NCI-H748 (cell line): Measurements from ENCODE around the gene TMC4.
"Not testable (repeated sequence)": the region's sequence is repeated elsewhere in the genome, so short reads cannot be mapped to it uniquely, and the experiment has no call there.

ENCODE experiments used
- DNase-seq: peaks from one replicate; lab custom pipeline; 2025; ENCODE audit not compliant: unreplicated experiment; lab: John Stamatoyannopoulos, UW

The TMC4 gene

GRCh38 chr19:54179921-54180461 is 7.0 kb upstream of the TMC4 start:
- peak; percentile 100 for DNase-seq

- DNase-seq, result peak; percentile 79
Observed at GRCh38 chr19:54179262-54179852, 6.4 kb upstream of the TMC4 start.

DNA sequence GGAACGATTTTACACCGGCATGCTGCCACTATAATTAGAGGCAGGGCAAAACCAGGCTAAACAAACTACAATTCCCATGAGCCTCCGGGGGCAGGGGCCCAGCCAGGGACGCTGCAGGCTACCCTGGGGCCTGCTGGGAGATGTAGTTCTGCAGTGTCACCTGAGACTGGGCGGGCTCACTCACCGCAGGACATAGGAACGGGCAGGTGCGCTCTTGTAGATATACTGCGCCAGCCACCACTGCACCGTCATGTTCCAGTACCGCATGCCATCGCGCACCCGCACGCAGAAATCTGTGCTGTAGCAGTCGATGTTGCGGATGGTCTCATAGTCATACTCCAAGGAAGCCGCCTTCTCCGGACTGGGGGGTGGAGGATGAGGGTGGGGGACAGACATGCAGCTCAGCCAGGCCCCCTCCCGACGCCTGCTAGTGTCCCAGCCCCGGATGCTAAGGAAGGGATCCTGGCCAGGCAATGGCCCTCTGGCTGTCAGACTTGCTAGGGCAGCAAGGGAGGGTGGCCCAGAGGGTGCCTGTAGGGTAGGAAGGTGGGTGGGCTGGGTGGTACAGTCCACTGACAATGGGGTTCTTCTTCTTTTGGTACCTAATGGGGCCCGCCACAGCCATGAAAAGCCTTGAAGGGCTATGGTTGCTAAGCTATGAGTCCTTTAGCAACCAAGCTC is 5.8 kb upstream of the TMC4 start:
- DNase-seq, result peak; percentile 65

- DNase-seq, result no peak
Observed at GRCh38 chr19:54173951-54174834, 1.2 kb upstream of the TMC4 start.

- DNase-seq, result no peak
Observed at GRCh38 chr19:54173359-54173699, 369 bp upstream of the TMC4 start.

- DNase-seq, result not testable (repeated sequence)
Observed at GRCh38 chr19:54171736-54172431, 1.1 kb downstream of the TMC4 start.

DNA sequence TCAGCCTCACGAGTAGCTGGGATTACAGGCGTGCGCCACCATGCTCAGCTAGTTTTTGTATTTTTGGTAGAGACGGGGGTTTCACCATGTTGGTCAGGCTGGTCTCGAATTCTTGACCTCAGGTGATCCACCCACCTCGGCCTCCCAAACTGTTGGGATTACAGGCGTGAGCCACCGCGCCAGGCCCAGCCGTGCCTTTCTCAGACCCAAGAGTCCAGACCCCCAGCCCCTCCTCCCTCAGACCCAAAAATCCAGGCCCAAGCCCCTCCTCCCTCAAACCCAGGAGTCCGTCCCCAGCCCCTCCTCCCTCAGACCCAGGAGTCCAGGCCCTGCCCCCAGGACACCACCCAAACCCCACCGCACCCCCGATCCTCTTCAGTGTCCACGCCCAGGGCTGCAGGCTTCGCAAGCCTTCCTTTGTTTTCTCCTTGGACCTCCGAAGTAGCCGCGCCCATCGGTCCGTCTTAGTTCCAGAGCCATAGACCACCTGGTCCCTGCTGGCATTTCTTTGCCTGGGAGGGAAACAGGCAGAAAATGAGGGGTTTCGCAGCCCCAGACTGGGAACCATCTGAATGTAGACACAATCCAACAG is 3.7 kb downstream of the TMC4 start:
- no peak for DNase-seq

- DNase-seq, result peak; percentile 86
Observed at GRCh38 chr19:54168174-54168917, 4.6 kb downstream of the TMC4 start.

DNA sequence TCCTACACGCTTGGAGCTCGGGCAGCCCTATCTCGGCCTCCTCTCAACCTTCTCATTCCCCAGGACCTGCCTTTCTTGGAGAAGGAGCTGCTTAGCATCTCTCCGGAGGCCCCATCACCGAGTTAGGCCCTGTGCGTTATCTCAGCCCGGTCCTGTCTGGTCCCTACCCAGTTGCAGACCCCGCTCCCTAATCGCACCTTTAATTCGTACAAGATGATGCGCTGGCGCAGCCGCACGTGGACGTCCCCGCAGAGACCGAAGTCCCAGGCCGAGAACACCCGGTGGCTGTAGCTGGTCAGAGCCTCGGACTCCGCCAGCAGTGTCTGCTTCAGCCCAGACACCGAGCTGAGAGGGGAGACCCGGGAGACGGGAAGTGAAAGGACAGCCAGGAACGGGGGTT is 7.7 kb downstream of the TMC4 start:
- no peak for DNase-seq

DNA sequence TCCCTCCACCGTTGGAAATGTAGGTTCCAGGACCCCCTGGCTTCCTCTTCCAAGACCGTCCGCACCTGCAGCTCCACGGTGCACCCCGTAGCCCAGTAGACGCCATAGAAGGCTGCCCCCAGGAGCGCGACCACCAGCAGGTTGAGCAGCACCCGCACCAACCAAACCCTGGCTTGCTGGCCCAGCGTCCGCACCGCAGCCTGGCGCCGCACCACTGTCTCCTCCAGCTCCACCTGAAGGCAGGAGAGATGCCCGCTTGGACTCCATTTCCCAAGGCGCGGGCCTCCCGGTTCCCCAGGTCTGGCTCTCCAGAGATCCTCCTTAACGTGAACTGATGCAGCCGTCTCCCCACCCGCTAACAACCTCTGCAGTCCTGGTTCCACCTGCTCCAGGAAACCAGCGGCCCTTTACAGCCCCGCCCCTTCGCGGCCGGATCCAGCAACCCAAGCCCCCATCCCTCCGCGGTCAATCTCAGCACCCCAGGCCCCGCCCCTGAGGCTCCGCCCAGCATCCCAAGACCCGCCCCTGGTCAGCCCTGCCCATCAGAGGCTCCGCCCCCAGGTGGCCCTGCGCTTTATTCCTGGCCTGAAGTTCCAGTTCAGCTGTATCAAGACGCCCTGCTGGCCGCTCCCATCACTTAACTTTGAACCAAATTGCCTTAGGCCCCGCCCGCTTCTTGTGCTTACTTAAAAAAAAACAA is 8.4 kb downstream of the TMC4 start:
- DNase-seq, result peak; percentile 86

- DNase-seq, result no peak
Observed at GRCh38 chr19:54162884-54163283, 10.1 kb downstream of the TMC4 start.

DNA sequence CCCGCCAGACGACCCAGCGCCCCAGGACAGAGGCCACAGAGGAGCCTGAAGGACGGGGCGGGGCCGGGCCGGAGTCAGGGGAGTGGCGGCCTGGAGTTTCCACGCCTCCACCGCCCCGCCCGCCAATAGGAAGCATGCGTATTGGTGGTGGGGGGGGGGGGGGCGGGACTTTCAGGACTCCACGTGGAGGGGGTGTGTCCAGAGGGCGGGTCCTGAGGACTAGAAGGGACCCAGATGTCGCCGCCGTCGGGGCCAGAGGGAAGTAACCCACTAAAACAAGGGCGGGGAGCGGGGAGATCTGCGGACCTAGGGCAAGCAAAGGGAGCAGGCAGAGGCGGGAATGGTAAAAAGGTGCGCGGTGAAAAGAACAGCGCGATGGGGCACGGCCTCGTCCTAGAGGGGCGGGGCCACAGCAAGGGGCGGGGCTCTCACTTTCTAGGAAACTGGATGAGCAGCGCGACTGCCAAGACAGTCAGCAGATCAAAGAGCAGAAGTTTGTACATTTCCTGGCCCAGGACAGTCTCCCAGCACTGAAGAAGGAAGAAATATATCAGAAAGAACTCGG is 10.6 kb downstream of the TMC4 start:
- DNase-seq, result peak; percentile 89

DNA sequence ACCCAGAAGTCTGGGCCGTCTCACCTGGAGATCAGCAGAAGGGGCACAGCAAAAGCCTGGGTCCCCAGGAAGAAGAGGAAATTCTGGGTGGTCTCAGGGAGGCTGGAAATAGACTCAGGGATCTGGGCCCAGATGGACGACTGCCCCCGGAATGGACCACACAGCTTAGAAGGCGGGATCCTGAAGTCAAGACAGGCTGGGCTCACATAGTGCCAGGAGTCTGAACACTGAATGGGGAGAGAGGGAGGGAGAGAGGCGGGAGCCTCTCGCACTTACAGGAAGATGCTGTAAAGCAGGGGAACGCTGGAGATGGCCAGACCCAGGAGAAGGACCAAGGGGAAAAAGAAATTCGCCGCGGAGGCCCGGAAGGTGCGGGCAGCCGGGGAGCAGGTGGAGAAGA is 12.1 kb downstream of the TMC4 start:
- peak; percentile 41 for DNase-seq

DNA sequence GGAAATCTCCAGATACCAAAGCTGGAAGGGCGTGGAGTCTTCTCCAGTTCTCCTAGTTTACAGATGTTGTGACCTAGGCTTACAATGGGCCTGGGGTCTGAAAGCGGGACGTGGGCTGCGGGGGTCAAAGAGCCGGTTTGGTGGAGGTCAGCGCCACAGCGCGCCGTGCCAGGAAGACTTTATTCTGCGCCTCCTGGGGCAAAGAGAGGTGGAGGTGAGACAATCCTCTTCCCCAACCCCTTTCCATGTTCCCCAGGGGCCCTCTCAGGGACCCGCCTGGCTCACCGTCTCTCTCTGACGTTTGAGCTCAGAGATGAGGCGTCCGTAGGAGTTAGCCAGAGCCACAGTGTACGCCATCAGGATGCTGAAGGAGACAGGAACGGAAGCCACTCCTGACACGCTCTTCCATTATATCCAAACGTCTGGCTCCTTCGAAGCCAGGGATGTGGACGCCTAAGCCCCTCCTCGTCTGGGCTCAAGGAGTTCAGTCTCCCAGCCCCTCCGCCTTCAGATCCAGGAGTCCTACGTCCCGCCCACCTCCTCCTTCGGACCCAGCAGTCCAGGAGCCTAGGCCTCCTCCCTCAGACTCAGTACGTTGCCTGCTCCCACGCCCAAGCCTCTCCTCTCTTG is 12.7 kb downstream of the TMC4 start:
- peak; percentile 62 for DNase-seq

GRCh38 chr19:54159352-54160181 is 13.4 kb downstream of the TMC4 start, which contains the start of gene LENG1:
Gene LENG1 (minus strand): TSS chr19:54159721. CDS start chr19:54159695, 26 bp downstream.
- DNase-seq, result peak; percentile 100

DNA sequence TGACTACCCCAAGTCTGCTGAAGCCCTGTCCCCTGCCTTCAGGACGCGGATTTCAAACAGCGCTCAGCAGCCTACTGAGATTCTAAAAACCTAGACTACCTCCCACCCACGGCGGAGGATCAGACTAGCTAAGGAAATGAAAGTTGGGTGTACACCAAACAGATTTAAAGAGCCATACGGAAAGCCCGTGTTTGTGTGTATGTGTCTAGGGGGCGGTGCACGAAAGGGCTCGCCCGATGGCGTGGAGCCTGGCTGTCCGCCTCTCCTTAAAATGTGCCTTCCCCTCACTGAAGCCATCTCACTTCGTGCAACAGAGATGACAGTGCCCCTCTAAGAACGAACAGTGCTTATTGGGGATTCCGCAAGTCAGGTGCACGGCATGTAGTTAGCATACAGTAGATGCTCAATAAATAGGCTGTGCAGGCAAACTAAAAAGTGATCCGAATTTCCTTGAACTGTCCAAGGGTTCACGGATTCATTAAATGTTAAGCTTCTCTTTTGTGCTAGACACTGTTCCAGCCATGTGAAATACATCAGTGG is 14.1 kb downstream of the TMC4 start:
- no peak for DNase-seq

DNA sequence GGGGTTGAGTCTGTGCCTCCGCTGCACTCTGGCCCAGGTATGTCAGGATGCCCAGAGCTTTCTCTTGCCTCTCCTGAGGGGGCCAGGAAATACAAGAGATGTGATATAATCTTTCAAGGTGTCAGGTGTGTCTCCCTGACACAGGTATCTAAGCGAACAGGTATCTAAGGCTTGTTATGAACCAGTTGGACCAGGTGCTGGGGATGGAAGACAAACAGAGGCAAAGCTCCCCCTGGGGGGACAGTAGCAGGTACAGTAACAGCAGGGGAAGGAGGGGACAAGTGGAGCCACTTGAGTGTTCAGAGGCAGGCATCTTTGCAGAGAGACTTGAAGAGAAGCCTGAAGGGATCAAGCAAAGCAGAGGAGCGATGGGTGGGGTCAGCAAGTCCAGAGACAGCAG is 16.0 kb downstream of the TMC4 start:
- no peak for DNase-seq
